ENCODE data around the gene TDRD3.

The TDRD3 gene

DNA sequence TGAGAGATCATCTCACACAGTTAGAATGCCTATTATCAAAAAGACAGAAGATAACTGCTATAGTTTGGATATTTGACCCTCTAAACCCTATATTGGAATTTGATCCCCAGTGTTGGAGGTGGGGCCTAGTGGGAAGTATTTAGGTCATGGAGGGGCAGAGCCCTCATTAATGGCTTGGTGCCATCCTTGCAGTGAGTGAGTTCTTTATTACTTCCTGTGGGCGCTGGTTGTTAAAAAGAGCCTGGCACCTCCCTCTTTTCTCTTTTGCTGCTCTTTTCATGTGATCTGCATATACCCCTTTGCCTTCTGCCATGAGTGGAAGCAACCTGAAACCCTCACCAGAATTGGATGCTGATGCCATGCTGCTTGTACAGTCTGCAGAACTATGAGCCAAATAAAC is 66.8 kb downstream of the TDRD3 start:
- no peak for DNase-seq

DNA sequence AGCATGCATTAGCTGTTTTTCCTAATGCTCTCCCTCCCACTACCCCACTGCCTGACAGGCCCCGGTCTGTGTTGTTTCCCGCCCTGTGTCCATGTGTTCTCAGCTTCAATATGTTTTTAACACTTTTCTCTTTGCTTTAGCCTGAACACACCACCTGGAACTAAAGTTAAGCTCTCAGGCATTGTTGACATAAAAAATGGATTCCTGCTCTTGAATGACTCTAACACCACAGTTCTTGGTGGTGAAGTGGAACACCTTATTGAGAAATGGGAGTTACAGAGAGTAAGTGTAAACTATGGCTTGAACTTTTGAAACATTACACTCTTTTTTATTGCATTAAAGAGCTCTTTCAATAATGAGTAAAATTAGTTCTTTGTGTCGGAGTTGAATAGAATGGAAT is 70.1 kb downstream of the TDRD3 start:
- no peak for DNase-seq

DNA sequence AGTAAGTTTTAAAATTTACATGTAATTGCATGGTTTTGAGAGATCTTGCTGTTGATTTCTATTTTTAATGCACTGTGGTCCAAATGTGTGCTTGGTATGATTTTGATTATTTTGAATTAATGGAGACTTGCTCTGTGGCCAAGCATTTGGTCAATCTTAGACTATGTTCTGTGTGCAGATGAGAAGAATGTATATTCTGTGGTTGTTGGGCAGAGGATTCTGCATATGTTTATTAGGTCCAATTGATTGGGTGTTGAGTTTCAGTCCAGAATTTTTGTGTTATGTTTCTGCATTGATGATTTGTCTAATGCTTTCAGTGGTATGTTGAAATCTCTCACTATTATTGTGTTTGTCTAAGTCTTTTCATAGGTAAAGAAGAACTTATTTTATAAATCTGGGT is 82.3 kb downstream of the TDRD3 start:
- no peak for DNase-seq

DNA sequence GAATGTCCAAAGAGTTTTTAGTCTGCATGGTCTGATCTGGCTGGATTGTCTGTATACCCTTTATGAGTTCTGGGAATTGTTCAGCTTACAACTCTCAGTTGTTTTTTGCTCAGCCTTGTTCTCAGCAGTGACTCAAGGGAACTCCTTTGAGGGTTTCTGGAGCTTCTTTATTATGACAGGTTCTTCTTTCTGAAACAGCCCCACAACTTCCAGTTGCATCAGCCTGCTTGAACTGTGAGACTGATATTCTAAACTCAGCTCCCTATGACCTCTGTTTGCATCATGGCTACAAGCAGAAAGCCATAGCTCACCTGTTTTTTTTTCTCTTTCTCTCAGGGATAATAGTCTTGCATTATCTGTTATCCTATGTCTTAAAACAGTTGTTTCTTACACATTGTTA is 85.0 kb downstream of the TDRD3 start:
- DNase-seq, result peak; percentile 0

DNA sequence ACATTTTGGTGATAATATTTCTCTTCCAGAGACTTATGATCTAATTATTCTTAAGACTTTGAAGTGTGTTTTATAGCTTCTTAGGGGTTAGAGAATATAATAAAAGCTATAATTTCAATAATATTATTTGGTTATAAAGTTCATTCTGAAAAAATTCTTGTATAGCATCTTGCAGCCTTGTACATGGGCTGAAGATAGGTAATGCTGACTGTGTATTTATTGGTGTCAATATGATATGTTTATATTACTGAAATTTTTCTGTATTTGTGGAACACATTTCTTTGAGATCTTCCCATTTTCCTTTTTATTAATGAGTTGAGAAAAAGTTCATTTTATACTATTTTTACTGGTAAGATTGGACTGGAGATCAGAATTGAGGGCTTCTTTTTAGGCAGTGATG is 87.8 kb downstream of the TDRD3 start:
- no peak for DNase-seq

DNA sequence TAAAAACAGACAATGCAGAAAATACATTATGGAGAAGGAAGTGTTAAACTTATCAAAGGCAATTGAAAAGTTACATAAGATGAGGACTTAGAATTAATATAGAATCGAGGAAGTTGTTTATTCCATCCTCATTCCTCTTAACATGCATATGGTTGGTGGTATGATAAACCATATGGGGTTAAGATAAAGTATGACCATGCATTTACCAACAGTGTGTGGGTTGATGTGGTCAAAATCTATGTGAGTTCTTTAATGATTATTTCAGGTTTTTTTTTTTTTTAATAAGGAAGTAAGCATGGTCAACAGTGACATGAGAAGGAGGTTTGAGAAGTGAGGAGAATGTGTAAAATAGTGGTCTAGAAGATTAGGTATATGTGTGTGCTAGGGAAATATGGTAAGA is 94.5 kb downstream of the TDRD3 start:
- no peak for DNase-seq

DNA sequence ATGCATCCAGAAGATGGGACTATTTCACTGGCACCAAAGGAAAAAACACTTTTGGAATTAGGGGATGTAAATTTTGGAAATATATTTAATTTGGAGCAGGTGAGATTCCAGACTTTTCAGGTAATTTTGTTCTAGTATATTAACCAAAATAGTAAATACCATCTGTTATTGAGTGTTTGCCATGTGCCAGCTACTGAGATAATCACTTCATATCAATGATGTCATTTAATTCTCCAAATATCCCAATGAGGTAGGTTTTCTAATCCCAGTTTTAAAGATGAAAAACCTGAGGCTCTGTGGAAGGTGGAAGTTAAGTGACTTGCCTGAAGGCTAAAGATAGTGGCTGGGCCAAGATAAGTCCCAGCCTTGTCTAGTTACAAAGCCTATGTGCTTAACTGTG is 95.2 kb downstream of the TDRD3 start:
- no peak for DNase-seq

DNA sequence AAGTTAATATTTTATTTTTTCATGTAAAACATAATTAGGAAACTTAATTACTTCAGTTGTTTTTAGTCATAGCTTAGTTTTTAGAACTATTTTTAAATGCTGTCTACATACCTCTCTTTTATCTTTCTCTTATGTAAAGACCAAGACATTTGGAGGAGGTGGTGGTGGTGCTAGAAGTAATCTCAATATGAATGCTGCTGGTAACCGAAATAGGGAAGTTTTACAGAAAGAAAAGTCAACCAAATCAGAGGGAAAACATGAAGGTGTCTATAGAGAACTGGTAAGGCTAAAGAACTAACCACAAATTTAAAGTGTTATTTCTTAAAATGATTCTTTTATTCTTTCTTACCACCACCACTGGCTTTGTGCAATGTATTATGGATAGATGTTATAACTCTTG is 97.3 kb downstream of the TDRD3 start:
- DNase-seq, result no peak

DNA sequence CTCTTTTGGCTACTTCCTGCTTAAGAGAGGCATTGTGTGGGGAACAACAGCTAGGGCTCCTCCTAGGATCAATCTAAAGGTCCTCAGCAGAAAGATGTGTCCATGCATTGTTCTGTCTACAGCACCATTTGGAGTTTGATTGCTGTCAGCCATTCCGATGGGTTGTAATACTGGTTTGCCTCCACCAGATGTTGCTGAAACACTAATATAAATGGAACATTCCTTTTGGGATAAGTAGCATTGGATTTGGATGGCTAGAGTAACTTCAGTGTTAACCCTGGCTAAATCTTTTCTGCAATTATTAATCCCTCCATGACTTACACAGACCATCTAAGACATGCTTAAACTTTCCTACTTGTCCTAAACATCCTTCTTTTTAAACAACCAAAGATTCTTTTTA is 104.2 kb downstream of the TDRD3 start:
- no peak for DNase-seq

DNA sequence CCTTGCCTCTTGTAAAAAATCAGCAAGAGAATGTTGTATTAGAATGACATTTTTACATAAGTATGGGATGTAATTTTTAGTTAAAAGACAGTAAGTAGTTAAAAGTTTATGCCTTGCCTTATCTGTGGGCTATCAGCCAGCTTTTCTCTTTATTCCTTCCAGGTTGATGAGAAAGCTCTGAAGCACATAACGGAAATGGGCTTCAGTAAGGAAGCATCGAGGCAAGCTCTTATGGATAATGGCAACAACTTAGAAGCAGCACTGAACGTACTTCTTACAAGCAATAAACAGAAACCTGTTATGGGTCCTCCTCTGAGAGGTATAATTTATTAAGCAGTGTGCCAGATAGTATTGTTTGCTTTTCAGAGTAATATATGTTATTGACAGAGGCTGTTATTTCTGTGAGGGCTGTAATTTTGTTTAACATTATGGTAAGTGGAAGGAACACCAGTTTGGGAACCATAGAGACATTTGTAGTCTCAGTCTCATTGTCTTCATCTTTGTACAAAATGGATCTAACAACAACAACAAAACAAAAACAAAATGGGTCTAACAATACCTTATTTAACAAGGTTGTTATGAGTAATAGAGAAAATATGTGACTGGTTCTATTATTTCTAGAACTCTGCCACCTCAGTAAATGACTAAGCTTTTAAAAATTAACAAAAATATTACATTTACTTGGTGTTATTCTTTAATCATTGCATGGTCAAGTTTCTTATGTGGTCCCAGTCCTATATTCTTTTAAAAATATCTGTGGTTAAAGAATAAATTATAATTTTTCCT is 112.8 kb downstream of the TDRD3 start:
- no peak for DNase-seq

DNA sequence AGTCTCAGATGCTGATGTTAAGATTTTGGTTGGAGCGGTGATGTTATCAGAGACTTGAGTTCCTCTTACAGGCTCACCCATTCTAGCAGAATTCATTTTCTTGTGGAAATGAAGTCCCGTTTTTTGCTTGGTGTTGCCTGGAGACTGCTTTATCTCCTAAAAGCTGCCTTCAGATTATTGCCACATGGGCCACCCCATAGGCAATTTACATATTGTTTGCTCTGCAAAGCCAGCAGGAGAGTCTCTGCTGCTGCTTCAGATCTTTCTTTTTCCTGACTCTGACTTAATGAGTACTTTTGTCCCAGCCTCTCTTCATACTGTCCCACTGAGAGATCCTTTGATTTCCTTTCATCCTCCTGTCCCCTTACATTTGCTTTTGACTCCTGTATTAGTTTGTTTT is 114.6 kb downstream of the TDRD3 start:
- DNase-seq, result no peak

DNA sequence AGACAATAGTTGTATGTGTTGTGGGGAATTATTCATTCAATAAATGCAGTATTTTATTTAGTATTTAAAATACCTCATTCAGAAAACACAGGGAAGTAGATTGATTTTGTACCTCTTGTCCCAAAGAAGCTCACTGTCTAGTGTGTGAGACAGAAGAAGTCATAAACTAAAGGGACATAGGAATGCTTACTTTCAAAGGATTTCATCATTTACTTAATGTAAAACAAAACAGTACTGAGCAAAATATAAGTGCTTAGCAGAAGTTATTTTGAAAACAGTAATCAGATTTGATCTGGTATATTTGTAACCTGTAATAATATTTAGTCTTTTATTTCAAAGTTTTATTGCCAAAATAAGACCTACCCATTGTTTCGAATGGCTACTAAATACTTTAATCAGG is 117.9 kb downstream of the TDRD3 start:
- no peak for DNase-seq

DNA sequence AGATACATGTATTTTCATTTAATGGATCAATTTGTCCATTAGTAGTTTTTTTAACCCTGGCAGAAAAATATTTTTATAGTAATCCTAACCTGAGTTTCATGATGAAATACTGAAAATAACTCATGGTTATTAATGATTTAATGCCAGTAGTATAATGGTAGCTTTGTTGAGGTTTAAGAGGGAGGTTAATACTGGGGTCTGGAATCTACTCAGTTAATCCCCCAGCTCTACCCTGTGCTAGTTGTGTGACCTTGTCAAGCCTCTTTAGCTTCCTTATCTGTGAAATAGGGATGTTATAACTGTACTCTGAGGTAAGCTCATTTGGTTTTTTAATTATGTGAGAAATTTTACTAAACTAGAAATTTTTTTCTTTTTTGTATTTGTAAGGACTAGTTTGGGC is 122.5 kb downstream of the TDRD3 start:
- DNase-seq, result no peak

DNA sequence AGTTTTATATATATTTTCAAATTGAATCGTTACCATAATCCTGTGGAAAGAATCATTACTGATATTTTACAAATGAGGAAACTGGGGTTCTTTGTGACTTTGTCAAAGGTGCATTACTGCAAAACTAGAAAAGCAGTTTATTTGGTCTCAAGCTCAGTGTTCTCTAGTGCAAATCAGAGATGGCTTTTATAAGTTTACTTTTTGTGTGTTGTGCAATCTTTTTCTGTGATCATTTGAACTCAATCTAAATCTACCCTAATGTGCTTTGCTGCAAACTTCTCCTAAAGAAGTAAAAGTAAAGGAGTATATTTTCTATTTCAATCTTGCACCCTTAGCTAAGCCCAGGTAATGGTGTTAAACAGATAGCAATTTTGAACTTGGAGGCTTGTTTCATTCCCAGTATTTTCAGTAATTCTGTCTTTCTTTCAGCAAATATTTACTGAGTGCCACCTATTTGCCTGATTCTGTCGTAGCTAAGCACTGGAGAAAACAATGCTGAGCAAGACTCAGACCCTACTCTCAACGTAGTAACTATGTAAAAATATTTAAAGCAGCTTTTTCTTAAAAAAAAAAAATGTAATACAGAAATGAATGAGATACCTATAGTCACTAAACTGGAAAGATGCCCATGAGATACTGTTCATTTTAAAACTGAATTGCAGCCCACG is 124.0 kb downstream of the TDRD3 start:
- no peak for DNase-seq

DNA sequence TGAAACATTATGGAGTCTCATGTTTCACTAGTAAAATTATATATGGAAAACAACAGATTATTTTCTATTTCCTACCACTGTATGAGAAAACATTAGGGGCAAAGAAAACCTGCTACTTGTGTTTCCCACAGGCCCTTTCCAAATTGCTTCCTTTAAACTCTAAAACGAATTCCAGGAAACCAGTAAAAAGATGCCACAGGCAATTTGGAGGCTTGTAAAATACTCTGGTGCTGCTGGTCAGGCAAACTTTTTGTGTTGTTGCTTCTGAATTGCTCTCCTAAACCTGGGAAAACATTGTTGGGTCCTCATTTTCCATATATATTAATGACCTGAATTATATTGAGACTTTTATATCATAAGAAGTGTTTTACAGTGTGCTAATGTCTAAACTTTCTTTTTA is 141.5 kb downstream of the TDRD3 start:
- DNase-seq, result no peak

DNA sequence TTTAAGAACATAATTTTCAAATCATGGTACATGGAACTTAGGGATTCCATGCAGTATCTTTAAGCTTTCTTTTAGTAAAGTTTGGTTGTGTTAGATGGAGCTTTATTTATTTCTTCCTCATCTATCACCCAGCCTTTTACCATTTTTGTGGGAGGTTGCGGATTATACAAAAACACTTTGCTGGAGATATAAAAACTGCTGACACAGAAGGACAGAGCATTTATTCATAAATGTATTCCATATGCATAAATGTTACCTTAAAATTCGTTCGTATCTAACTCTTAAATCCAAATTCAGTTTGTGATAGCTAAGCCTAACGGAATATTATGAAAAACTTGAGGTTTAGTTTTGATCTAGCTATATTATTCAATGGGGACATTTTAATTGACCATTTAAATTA is 143.3 kb downstream of the TDRD3 start:
- DNase-seq, result no peak

DNA sequence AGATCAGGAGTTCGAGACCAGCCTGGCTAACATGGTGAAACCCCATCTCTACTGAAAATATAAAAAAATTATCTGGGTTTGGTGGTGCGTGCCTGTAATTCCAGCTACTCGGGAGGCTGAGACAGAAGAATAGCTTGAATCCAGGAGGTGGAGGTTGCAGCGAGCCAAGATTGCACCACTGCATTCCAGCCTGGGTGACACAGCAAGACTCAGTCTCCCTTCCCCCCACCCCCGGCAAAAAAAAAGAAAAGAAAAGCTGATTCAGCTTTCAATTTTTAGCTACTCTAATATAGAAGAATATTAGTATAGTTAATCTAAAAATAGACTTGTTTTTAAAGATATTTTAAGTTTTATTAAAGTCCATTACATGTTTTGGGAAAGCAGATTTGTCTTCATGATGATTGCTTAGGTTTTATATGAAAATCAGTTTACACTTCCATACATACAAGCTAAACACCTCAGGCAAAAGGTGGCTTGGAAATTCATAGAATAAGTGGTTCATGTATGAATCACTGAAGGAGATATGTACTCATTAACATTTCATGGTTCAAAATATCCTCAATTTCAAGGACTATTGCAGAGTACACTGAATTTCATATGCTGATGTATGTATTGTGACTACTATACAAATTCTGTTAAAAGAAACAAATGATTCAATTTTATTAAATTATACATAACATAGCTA is 165.2 kb downstream of the TDRD3 start:
- DNase-seq, result no peak

DNA sequence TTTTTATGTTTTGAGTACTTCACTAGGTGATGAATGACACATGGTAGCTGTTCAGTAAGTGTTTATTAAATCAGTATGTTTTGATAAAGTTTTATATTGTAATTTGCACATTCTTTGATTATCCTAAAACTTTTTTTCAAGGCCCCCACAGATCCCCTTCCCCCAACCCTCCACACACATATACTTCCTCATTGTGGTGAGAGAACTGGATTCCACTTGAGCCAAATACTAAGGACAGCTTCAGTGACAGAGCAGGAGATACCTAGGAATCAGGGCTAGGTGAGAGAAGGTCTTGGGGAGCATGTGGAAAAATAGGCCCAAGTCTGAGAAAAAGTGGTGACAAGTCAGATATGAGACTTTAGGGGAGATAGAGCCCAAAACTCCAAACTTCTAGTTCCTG is 174.6 kb downstream of the TDRD3 start:
- no peak for DNase-seq

DNA sequence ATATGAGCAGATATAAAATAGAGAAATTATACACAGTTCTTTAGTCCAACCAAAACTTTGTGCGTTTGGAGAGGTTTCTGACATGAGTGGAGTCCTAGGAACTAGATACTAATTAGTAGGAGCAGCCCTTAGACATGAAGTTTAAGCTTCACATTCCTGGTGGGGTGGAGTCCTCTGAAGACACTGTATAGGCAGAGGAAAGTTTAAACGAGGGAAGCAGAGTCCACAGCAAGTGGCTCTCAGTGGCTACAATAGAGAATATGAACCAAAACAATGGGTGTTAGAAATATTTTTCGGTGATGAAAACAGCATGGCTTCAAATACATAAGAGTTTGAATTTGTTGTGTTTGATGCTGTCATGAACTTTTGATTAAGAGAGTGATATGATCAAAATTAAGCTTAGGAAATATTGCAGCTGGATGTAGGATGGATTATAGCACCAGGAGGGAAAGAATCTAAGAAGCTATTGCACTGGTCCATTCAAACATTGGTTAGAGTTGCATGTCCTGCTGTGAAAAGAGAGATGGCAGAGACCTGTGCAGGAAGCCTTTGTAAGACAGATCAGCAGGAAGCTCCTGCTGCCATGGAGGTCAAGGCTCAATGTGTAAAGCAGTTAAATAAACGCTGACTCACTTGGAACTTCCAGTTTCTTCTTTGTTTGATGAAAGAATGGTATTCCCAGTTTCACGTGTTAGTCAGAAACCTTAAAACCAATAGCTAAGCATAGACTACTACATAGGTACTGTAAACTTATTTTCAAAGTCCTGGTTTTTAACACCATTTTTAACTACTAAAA is 175.2 kb downstream of the TDRD3 start:
- no peak for DNase-seq

DNA sequence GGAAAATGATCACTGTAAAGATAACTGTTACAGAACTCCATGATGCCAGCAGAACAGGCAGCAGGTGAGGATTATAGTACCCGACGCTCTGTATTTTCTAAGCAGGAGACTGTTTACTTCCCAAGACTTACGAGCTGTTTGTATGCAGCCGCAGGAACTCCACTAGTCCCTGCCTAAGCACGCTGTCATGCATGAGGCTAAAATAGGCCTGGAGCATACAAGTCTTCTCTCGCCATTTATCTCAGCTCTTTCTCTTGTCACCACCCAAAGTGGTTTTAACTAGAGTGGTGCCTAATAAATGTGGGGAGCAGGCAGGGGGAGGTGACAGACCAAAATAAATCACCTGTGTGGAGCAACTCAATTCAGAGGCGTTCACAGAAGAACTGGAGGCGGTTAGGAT is 175.8 kb downstream of the TDRD3 start:
- no peak for DNase-seq

DNA sequence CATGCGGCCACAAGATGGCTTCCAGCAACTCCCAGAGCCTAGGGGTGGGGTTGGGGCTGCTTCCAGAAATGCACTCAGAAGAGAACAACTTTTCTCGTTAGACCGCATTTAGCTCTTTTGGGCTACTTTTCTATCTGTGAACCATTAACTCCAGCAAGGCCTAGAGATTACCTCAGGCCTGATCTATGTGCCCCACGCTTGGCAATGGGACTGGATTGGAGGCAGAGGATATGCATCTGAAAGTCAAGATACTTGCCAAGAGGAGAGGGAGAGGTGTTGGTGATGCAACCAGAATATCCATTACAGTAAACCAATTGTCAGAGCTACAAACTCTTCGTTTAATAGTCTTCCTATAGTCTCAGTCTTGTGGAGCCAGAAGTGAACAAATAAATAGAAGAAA is 177.7 kb downstream of the TDRD3 start:
- DNase-seq, result no peak

DNA sequence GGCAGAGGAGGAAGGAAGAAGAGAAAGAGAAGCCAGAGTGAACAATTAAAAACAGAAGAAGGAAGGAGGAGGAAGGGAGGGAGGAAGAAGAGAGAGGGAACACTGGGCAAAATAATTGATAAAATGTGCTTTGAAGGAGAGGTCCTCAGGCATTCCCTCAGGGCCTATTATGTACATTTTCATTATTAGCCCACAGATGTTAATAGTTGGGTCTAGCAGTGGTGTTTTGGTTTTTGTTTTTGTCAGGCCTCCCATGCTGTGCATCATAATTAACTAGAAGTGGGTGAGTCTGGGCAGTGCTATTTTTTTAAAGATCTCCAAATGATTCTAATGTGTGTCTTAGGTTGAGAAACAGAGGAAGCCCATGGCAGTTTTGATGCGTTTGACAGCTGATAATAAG is 178.1 kb downstream of the TDRD3 start:
- no peak for DNase-seq

DNA sequence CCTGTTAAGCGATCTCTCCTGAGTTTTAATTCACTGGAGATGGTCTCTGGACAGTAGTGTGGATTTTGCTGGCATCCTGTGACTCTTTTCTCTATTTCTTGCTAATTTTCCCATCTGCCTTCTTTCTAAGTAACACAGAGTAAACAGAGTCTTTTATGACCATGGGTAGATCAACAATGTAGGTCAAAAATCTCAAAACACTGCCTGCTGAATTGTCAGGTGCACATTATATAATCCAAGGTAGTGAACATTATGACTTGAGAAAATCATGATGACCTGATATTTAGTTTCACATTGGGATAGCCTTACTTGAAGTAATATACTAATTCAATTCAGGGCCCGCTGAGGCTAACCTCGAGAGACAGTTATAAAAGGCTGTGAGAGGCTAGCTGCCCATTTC is 180.7 kb downstream of the TDRD3 start:
- no peak for DNase-seq

All from activated CD4-positive, alpha-beta T cell treated with anti-CD3 and anti-CD28 coated beads, Interleukin-2, Interleukin-6, amounts not matched to agents 100 ng/mL and 50 ng/mL, durations not matched to agents 16 hours and 8 hours (primary cell).